HL-60 (cell line): ENCODE data around the gene PIK3CB.

ENCODE experiments used
- CTCF ChIP-seq: IDR thresholded peaks from one replicate; pipeline ENCODE4 v1.5.1; 2011; ENCODE audit warnings: low read length, control low read depth, inconsistent platforms; ENCODE audit not compliant: insufficient read depth
- GABPA ChIP-seq: IDR thresholded peaks from 2 replicates; pipeline ENCODE4 v1.6.1; 2012; ENCODE audit warnings: low read depth
- POLR2AphosphoS5 ChIP-seq: IDR thresholded peaks from 2 replicates; pipeline ENCODE4 v1.6.1; 2012; ENCODE audit warnings: low read depth
- REST ChIP-seq: IDR thresholded peaks from 2 replicates; pipeline ENCODE4 v1.6.1; 2012; ENCODE audit warnings: low read depth; ENCODE audit not compliant: insufficient replicate concordance

GRCh38 chr3:138877226-138877625 lies 42.5 kb upstream of the PIK3CB start:
- TF ChIP-seq CTCF: no peak
- no peak for TF ChIP-seq REST
- no peak for TF ChIP-seq GABPA
- no peak for TF ChIP-seq POLR2AphosphoS5
